Naive thymus-derived CD4-positive, alpha-beta T cell (primary cell): ENCODE data around the gene CDK8. TPM values are rescaled to one million over a fixed set of nuclear protein-coding genes. Genes with fewer than 3 reads are reported as not detected.

Experiments
- ATAC-seq: fragments of 150-1000 bp; cut with Tn5 transposase; 2 replicates; pipeline ENCODE4 v1.10.0; 2021; ENCODE audit warnings: mild to moderate bottlenecking, moderate library complexity
- CTCF ChIA-PET: fragments of 350-600 bp; sonication (Branson Sonifier 250); formaldehyde crosslinking; loops from one replicate; lab custom pipeline; 2021; ENCODE audit warnings: antibody characterized with exemption; lab: Charles Lee
- POLR2A ChIA-PET: fragments of 350-600 bp; sonication (Branson Sonifier 250); formaldehyde crosslinking; loops from one replicate; lab custom pipeline; 2021; ENCODE audit warnings: antibody characterized with exemption, inconsistent platforms; lab: Charles Lee
- DNase-seq, 9 donors: peaks; one replicate each; pipeline versions ENCODE4 v3.0.0 to v3.0.0-alpha.2; 2020 to 2022; ENCODE audit warnings: mixed read lengths in 1 of 9
- H3K27ac ChIP-seq: one replicate; pipeline ENCODE4 v1.7.0; 2013; ENCODE audit warnings: mild to moderate bottlenecking, low read depth, low read length, moderate library complexity
- H3K27me3 ChIP-seq, 2 donors: one replicate each; pipeline ENCODE4 v1.7.0; 2013; ENCODE audit warnings: low read length in 2 of 2, mild to moderate bottlenecking in 2 of 2, moderate library complexity in 2 of 2; ENCODE audit not compliant: control insufficient read depth in 2 of 2, insufficient read depth in 2 of 2
- H3K36me3 ChIP-seq, 3 experiments: 1 replicate in 2 of 3; 2 replicates in 1 of 3; pipeline ENCODE4 v1.7.0; 2013; ENCODE audit warnings: low read length in 3 of 3, mild to moderate bottlenecking in 3 of 3, moderate library complexity in 1 of 3; ENCODE audit not compliant: insufficient read depth in 3 of 3, control insufficient read depth in 2 of 3
- H3K4me1 ChIP-seq, 2 donors: one replicate each; pipeline ENCODE4 v1.7.0; 2013; ENCODE audit warnings: low read length in 2 of 2, mild to moderate bottlenecking in 2 of 2, moderate library complexity in 1 of 2; ENCODE audit not compliant: control insufficient read depth in 2 of 2, insufficient read depth in 2 of 2
- H3K4me3 ChIP-seq: 2 replicates; pipeline ENCODE4 v1.7.0; 2013; ENCODE audit warnings: mild to moderate bottlenecking, low read length
- H3K9me3 ChIP-seq, 3 experiments: 1 replicate in 2 of 3; 2 replicates in 1 of 3; pipeline ENCODE4 v1.7.0; 2013; ENCODE audit warnings: low read length in 3 of 3; ENCODE audit not compliant: control insufficient read depth in 2 of 3
- H3K27ac Mint-ChIP-seq, 9 donors: one replicate each; pipeline ENCODE4 v1.8.0; 2020 to 2022; ENCODE audit warnings: mixed read lengths in 9 of 9, mild to moderate bottlenecking in 8 of 9, moderate library complexity in 5 of 9, inconsistent platforms in 2 of 9
- H3K27me3 Mint-ChIP-seq, 5 donors: one replicate each; pipeline ENCODE4 v1.8.0; 2021 to 2022; ENCODE audit warnings: mixed read lengths in 5 of 5, mild to moderate bottlenecking in 1 of 5
- H3K36me3 Mint-ChIP-seq, 5 donors: one replicate each; pipeline ENCODE4 v1.8.0; 2020 to 2022; ENCODE audit warnings: mixed read lengths in 5 of 5, mild to moderate bottlenecking in 3 of 5, inconsistent platforms in 1 of 5
- H3K4me1 Mint-ChIP-seq, 7 donors: one replicate each; pipeline ENCODE4 v1.8.0; 2020 to 2022; ENCODE audit warnings: mixed read lengths in 7 of 7, mild to moderate bottlenecking in 3 of 7, inconsistent platforms in 1 of 7
- H3K4me3 Mint-ChIP-seq, 10 donors: one replicate each; pipeline ENCODE4 v1.8.0; 2020 to 2022; ENCODE audit warnings: mild to moderate bottlenecking in 10 of 10, mixed read lengths in 10 of 10, moderate library complexity in 6 of 10, inconsistent platforms in 2 of 10
- H3K9me3 Mint-ChIP-seq, 11 donors: one replicate each; pipeline ENCODE4 v1.8.0; 2020 to 2022; ENCODE audit warnings: mixed read lengths in 11 of 11, mild to moderate bottlenecking in 4 of 11, inconsistent platforms in 1 of 11, moderate library complexity in 1 of 11
- intact Hi-C, 2 donors: fragments of 100-400 bp; cut with micrococcal nuclease; formaldehyde crosslinking; loops; one replicate each; pipeline ENCODE4 v1.15.1; 2023
- polyA plus RNA-seq, 2 donors: library from polyadenylated mRNA; unstranded; fragments of 300-500 nt; fragmentation: Illumina TruSeq; gene quantifications; one replicate each; pipeline ENCODE4 v1.2.3, GENCODE V29; 2021
- total RNA-seq, 6 experiments: library from RNA in 5 of 6; stranded (reverse) in 5 of 6; gene quantifications; 1 replicate in 5 of 6; 2 replicates in 1 of 6; pipeline ENCODE4 v1.2.3 and lab custom pipeline; 2021 to 2026

CDK8 gene
- total and polyA plus RNA-seq, 7 experiments from 2014 or later: 5.5 to 14.0 (median 10.8) TPM

- CTCF ChIA-PET: no interaction called here
Observed at GRCh38 chr13:26440111-26440510, 186.2 kb downstream of the CDK8 start.

GRCh38 chr13:26441476-26441875, 187.5 kb downstream of the CDK8 start:
- Histone ChIP-seq H3K36me3 (no peaks in the 10 kb centered on the region), H3K4me1 (no peaks in the 10 kb centered on the region), H3K9me3 (peaks cover 0 to 12% (median 0%) of the 10 kb centered on the region in 3 experiments), H3K27ac (no peak overlapping the region), H3K27me3 (no peaks in the 10 kb centered on the region), H3K4me3 (no peak overlapping the region)
- ATAC-seq: no peak
- H3K27ac Mint-ChIP-seq: no peak overlapping the region
- ChIA-PET POLR2A (no interaction called here), CTCF (no interaction called here)
- intact Hi-C loops: no loop called here
- H3K36me3 Mint-ChIP-seq: no peaks in the 10 kb centered on the region
- H3K4me1 Mint-ChIP-seq: no peaks in the 10 kb centered on the region
- DNase-seq: no peak
- H3K9me3 Mint-ChIP-seq: peaks cover 2 to 22% (median 16%) of the 10 kb centered on the region in 11 donors
- peaks cover 2 to 20% (median 13%) of the 10 kb centered on the region in 5 donors for H3K27me3 Mint-ChIP-seq
- no peak overlapping the region for H3K4me3 Mint-ChIP-seq

More at GRCh38 chr13:26440111-26440510, 186.2 kb downstream of the CDK8 start:
- Mint-ChIP-seq H3K36me3 (no peaks in the 10 kb centered on the region), H3K9me3 (peaks cover 5 to 33% (median 23%) of the 10 kb centered on the region in 11 donors), H3K4me3 (no peak overlapping the region), H3K27ac (no peak overlapping the region), H3K27me3 (peaks cover 0 to 8% (median 5%) of the 10 kb centered on the region in 5 donors), H3K4me1 (no peaks in the 10 kb centered on the region)
- intact Hi-C loops: no loop called here
- no peak for DNase-seq
- no peaks in the 10 kb centered on the region for H3K36me3 ChIP-seq
- H3K27ac ChIP-seq: no peak overlapping the region
- H3K4me3 ChIP-seq: no peak overlapping the region
- no peaks in the 10 kb centered on the region for H3K4me1 ChIP-seq
- no peak for ATAC-seq
- no peaks in the 10 kb centered on the region for H3K27me3 ChIP-seq
- H3K9me3 ChIP-seq: peaks cover 0 to 24% (median 8%) of the 10 kb centered on the region in 3 experiments
- POLR2A ChIA-PET: no interaction called here

GRCh38 chr13:26442541-26442940, 188.6 kb downstream of the CDK8 start:
- H3K4me3 ChIP-seq: no peak overlapping the region
- no peak overlapping the region for H3K27ac ChIP-seq
- Mint-ChIP-seq H3K27me3 (peaks cover 2 to 30% (median 23%) of the 10 kb centered on the region in 5 donors), H3K4me1 (no peaks in the 10 kb centered on the region), H3K9me3 (peaks cover 0 to 18% (median 9%) of the 10 kb centered on the region in 11 donors), H3K4me3 (no peak overlapping the region), H3K36me3 (peaks cover 0 to 1% (median 0%) of the 10 kb centered on the region in 5 donors), H3K27ac (no peak overlapping the region)
- no peaks in the 10 kb centered on the region for H3K27me3 ChIP-seq
- ChIA-PET CTCF (no interaction called here), POLR2A (no interaction called here)
- no peak for DNase-seq
- H3K36me3 ChIP-seq: no peaks in the 10 kb centered on the region
- intact Hi-C loops: no loop called here
- no peaks in the 10 kb centered on the region for H3K4me1 ChIP-seq
- ATAC-seq: no peak
- peaks cover 0 to 2% (median 0%) of the 10 kb centered on the region in 3 experiments for H3K9me3 ChIP-seq

- H3K36me3 ChIP-seq: no peaks in the 10 kb centered on the region
- no peaks in the 10 kb centered on the region for H3K4me1 ChIP-seq
- ChIA-PET POLR2A (no interaction called here), CTCF (no interaction called here)
- Mint-ChIP-seq H3K27ac (no peak overlapping the region), H3K36me3 (peaks cover 0 to 4% (median 0%) of the 10 kb centered on the region in 5 donors), H3K9me3 (peaks cover 0 to 22% (median 4%) of the 10 kb centered on the region in 11 donors), H3K4me3 (no peak overlapping the region), H3K27me3 (peaks cover 6 to 54% (median 42%) of the 10 kb centered on the region in 5 donors), H3K4me1 (no peaks in the 10 kb centered on the region)
- no peak overlapping the region for H3K27ac ChIP-seq
- no peaks in the 10 kb centered on the region for H3K27me3 ChIP-seq
- intact Hi-C loops: no loop called here
- DNase-seq: no peak
- H3K4me3 ChIP-seq: no peak overlapping the region
- H3K9me3 ChIP-seq: peaks cover 0 to 3% (median 0%) of the 10 kb centered on the region in 3 experiments
- ATAC-seq: no peak
Observed at GRCh38 chr13:26445092-26445491, 191.2 kb downstream of the CDK8 start.

GRCh38 chr13:26446751-26447150, 192.8 kb downstream of the CDK8 start:
- POLR2A ChIA-PET: no interaction called here
- DNase-seq (no peak), ATAC-seq (no peak)
- CTCF ChIA-PET: no interaction called here
- Mint-ChIP-seq H3K27me3 (peaks cover 11 to 65% (median 49%) of the 10 kb centered on the region in 5 donors), H3K9me3 (peaks cover 0 to 35% (median 11%) of the 10 kb centered on the region in 11 donors), H3K36me3 (peaks cover 0 to 5% (median 0%) of the 10 kb centered on the region in 5 donors), H3K27ac (no peak overlapping the region), H3K4me1 (no peaks in the 10 kb centered on the region), H3K4me3 (no peak overlapping the region)
- no peak overlapping the region for H3K27ac ChIP-seq
- H3K4me3 ChIP-seq: no peak overlapping the region
- H3K27me3 ChIP-seq: no peaks in the 10 kb centered on the region
- no peaks in the 10 kb centered on the region for H3K36me3 ChIP-seq
- intact Hi-C loops: no loop called here
- H3K9me3 ChIP-seq: peaks cover 0 to 3% (median 0%) of the 10 kb centered on the region in 3 experiments
- H3K4me1 ChIP-seq: no peaks in the 10 kb centered on the region

GRCh38 chr13:26448032-26448431, 194.1 kb downstream of the CDK8 start:
- ATAC-seq: no peak
- POLR2A ChIA-PET: no interaction called here
- Histone ChIP-seq H3K4me3 (no peak overlapping the region), H3K36me3 (no peaks in the 10 kb centered on the region), H3K27me3 (no peaks in the 10 kb centered on the region), H3K4me1 (no peaks in the 10 kb centered on the region), H3K27ac (no peak overlapping the region), H3K9me3 (peaks cover 0 to 3% (median 0%) of the 10 kb centered on the region in 3 experiments)
- CTCF ChIA-PET: no interaction called here
- no peak overlapping the region for H3K27ac Mint-ChIP-seq
- H3K9me3 Mint-ChIP-seq: peaks cover 0 to 41% (median 11%) of the 10 kb centered on the region in 11 donors
- peaks cover 16 to 75% (median 59%) of the 10 kb centered on the region in 5 donors for H3K27me3 Mint-ChIP-seq
- no peaks in the 10 kb centered on the region for H3K4me1 Mint-ChIP-seq
- H3K36me3 Mint-ChIP-seq: peaks cover 0 to 5% (median 0%) of the 10 kb centered on the region in 5 donors
- no peak for DNase-seq
- intact Hi-C loops: no loop called here
- H3K4me3 Mint-ChIP-seq: no peak overlapping the region
